Motor neuron (in vitro differentiated cells): ENCODE data around the gene NUDT2. TPM values are rescaled to one million over a fixed set of nuclear protein-coding genes. Genes with fewer than 3 reads are reported as not detected.
A peak's percentile ranks its signal among the peaks of the same experiment; 100 is the strongest.
"Not testable (repeated sequence)": the region's sequence is repeated elsewhere in the genome, so short reads cannot be mapped to it uniquely, and the experiment has no call there.

Experiments
- ATAC-seq, 8 experiments: fragments of 200-7000 bp; cut with Tn5 transposase; replicated peaks in 6 of 8; 2 replicates each; pipeline ENCODE4 v1.8.0; 2021; ENCODE audit warnings: mild to moderate bottlenecking in 8 of 8, moderate library complexity in 8 of 8
- H3K27ac ChIP-seq, 2 donors: fragments of 250-450 bp; sonication (Bioruptor Pico); 2 replicates each; pipeline ENCODE4 v1.9.0; 2021; ENCODE audit warnings: antibody characterized with exemption in 2 of 2, mild to moderate bottlenecking in 2 of 2, moderate library complexity in 1 of 2
- H3K4me1 ChIP-seq, 2 donors: fragments of 250-450 bp; sonication (Bioruptor Pico); replicated peaks in 1 of 2; 2 replicates each; pipeline ENCODE4 v1.6.1; 2021; ENCODE audit warnings: antibody characterized with exemption in 2 of 2, mild to moderate bottlenecking in 2 of 2, moderate library complexity in 1 of 2
- H3K4me3 ChIP-seq, 5 donors: fragments of 250-450 bp; sonication (Bioruptor Pico); 2 replicates each; pipeline ENCODE4 v1.9.0; 2021; ENCODE audit warnings: antibody characterized with exemption in 5 of 5, mild to moderate bottlenecking in 5 of 5, moderate library complexity in 4 of 5
- WGBS, 10 experiments: fragments of 450-650 bp; shearing (Covaris generic); methylation state at CpG; one replicate each; pipeline ENCODE4 v1.0.0; 2022; 5-methylcytosine and 5-hydroxymethylcytosine counted together
- in situ Hi-C, 9 experiments: fragments of 400-800 bp; cut with MboI; loops; one replicate each; pipeline ENCODE4 v1.15.0; 2021; ENCODE audit warnings: low sequenced_read_pairs in 9 of 9, low pct_unique_long_range_greater_than_20kb in 2 of 9; ENCODE audit not compliant: unreplicated experiment in 9 of 9
- total RNA-seq, 8 experiments: library from RNA; unstranded; fragments of 300-600 nt; gene quantifications; 2 replicates each; pipeline versions ENCODE4 v1.2.3 to v1.2.4, GENCODE V29; 2022

Gene NUDT2
- total RNA-seq, 8 experiments from 2014 or later: 20.5 to 43.7 (median 30.5) TPM

DNA sequence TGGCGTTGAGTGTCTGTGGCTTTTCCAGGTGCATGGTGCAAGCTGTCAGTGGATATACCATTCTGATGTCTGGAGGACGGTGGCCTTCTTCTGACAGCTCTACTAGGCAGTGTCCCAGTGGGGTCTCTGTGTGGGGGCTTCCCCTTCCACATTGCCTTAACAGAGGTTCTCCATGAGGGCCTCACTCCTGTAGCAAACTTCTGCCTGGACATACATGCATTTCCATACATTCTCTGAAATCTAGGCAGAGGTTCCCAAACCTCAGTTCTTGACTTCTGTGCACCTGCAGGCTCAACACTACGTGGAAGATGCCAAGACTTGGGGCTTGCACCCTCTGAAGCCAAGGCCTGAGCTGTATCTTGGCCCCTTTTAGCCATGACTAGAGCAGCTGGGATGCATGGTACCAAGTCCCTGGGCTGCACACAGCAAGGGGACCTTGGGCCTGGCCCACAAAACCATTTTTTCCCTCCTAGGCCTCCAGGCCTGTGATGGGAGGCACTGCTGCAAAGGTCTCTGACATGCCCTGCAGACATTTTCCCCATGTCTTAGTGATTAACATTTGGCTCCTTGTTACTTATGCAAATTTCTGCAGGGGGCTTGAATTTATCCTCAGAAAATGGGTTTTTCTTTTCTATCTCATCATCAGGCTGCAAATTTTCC, 38.5 kb downstream of the NUDT2 start:
- H3K27ac ChIP-seq, ATAC-seq, H3K4me3 ChIP-seq, in situ Hi-C loops: not testable (repeated sequence)
- 20 to 90% methylated on average over 1 to 2 of the region's 3 CpGs; no CpG with 5 or more reads in 8 of the 10 experiments for WGBS, 10 experiments
- H3K4me1 ChIP-seq: peaks cover 11 to 14% of the 10 kb centered on the region in 2 donors

DNA sequence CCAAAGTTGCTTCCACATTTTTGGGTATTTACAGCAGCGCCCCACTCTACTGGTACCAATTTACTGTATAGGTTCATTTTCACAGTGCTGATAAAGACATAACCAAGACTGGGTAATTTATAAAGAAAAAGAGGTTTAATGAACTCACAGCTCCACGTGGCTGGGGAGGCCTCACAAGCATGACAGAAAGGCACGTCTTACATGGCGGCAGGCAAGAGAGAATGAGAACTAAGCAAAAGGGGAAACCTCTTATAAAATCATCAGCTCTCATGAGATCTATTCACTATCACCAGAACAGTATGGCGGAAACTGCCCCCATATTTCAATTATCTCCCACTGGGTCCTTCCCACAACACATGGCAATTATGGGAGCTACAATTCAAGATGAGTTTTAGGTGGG, 39.4 kb downstream of the NUDT2 start:
- WGBS, 10 experiments: 47 to 100% (median 81%) methylated on average over 1 to 5 of the region's 5 CpGs; no CpG with 5 or more reads in 3 of the 10 experiments
- in situ Hi-C loops, H3K4me3 ChIP-seq, H3K4me1 ChIP-seq, ATAC-seq, H3K27ac ChIP-seq: not testable (repeated sequence)

DNA sequence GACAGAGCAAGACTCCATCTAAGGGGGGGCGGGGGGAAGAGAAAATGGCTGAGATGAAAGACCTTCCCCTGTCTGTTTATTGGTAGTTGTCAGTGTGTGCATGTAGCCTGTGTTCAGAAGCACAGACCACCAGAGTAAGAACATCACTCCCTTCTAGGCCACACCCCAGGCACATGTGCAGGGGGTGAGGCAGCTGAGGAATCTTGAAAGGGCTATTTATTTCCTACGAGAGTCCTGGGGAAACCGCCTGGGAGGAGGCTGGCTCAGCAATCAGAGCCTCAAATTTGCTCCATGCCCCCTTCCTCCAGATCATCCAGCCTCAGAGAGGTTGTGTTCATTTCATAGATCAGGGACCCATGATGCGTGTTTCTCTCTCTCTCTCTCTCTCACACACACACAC, 40.3 kb downstream of the NUDT2 start:
- Histone ChIP-seq H3K27ac (no peak overlapping the region), H3K4me3 (no peak overlapping the region), H3K4me1 (no peaks in the 10 kb centered on the region)
- 87 to 93% methylated on average over 2 to 3 of the region's 4 CpGs; no CpG with 5 or more reads in 8 of the 10 experiments for WGBS, 10 experiments
- in situ Hi-C loops: no loop called here
- ATAC-seq: no peak

DNA sequence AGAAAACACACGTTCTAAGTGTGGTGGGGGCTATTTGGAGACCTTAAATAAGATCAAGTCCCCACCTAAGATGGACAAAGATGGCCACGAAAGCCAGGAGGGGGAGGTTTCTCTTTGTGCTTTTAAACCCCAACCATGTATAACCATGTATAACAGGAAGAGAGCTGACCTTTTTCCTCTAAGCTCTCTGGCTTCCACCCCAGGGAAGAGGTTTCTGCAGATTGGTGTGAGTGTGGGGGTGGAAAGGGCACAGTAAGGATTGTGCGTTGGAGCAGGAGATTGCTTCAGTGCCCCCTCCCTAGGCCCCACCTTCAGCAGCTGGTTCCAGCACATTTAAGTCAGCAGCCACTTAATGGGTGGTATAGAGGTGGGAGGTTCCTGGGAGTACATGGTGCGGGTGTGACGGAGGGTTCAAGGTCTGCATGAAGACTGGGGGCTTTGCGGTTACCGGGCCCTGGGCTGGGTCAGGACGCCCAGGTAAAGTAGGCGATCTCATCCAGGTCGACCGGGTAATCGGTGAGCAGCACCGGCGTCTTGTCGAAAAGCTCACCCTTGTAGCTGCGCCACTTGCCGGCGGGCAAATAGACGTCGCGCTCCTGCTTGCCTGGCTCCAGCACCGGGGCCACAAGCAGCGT, 41.1 kb downstream of the NUDT2 start:
- in situ Hi-C loops: no loop called here
- peak in 1 of 8 experiments; percentile 41 for ATAC-seq
- 13 to 100% (median 89%) methylated on average over 1 to 17 of the region's 23 CpGs; no CpG with 5 or more reads in 2 of the 10 experiments for WGBS, 10 experiments
- no peak overlapping the region for H3K27ac ChIP-seq
- H3K4me1 ChIP-seq: peaks cover 0 to under 1% of the 10 kb centered on the region in 2 donors
- no peak overlapping the region for H3K4me3 ChIP-seq

DNA sequence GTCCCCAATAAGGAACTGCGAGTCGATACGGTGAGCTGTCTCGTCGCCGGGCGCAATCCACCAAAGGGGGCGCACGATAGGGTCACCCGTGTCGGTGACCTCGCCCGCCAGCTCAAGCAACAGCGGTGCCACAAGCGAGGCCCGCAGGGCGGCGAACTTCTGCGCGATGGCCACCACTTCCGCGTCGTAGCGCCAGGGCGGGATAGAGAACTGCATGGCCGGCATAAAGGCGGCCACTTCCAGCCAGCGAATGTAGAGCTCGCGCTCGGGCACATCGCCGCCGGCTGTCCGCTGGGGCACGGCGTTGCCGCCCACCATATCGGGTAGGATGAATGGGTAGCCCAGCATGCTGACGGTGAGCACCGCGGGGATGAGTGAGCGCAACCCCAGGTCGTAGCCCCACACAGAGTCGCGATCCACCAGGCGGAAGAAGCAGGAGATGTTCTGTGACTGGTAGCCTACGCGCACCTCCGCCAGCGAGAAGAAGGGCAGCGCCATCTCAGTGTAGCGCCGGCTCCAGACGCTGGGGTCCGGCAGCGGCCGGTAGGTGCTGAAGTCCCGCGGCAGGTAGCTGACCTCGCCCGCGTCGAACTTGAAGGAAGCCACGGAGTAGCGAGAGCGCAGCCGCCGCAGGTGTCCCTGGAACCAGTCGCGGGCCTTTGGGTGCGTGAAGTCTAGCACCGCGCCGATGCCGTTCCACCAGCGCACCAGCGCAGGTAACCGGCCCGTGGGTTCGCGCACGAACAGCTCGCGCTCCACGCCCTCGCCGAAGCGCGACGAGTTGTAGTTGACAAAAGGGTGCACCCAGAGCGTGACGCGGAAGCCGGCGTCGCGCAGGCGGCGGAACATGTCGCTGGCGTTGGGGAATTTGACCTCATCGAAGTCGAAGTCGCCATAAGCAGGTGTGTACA, 41.9 kb downstream of the NUDT2 start:
- Histone ChIP-seq H3K27ac (no peak overlapping the region), H3K4me3 (no peak overlapping the region), H3K4me1 (peaks cover 4 to 6% of the 10 kb centered on the region in 2 donors)
- 3 to 98% (median 86%) methylated on average over 1 to 74 of the region's 105 CpGs; no CpG with 5 or more reads in 4 of the 10 experiments for WGBS, 10 experiments
- in situ Hi-C loops: no loop called here
- ATAC-seq: peak in 3 of 8 experiments; percentile 33 to 77 (median 67)

DNA sequence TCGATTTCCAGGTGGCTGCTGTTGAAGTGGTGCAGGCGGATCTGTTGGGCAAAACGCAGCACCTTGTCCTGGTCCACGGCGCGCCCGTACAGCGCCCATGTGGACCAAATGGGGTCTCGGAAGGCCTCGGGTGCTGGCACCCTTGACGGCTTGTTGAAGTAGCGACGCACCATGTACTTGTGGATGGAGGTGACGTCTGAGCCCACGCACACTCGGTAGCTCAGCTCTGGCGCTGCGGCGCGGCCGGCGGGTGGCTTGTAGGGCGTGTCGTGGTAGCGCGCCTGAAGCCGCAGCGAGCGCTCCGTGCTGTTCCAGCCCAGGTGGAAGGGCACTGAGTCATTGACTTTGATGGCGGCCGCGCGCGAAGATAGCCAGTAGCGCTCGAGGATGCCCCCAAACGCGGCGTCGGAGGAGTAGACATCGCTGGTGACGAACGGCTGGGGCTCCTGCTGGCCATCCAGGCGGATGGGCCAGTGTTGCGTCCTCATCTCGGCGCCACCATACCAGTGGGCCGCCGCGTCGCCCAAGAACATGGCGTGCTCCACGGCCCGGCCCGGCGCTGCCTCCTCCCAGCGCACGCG, 42.6 kb downstream of the NUDT2 start:
- ATAC-seq: no peak
- in situ Hi-C loops: no loop called here
- no peak overlapping the region for H3K27ac ChIP-seq
- no peak overlapping the region for H3K4me3 ChIP-seq
- 67 to 100% (median 99%) methylated on average over 1 to 17 of the region's 60 CpGs; no CpG with 5 or more reads in 4 of the 10 experiments for WGBS, 10 experiments
- H3K4me1 ChIP-seq: peaks cover 4 to 6% of the 10 kb centered on the region in 2 donors

DNA sequence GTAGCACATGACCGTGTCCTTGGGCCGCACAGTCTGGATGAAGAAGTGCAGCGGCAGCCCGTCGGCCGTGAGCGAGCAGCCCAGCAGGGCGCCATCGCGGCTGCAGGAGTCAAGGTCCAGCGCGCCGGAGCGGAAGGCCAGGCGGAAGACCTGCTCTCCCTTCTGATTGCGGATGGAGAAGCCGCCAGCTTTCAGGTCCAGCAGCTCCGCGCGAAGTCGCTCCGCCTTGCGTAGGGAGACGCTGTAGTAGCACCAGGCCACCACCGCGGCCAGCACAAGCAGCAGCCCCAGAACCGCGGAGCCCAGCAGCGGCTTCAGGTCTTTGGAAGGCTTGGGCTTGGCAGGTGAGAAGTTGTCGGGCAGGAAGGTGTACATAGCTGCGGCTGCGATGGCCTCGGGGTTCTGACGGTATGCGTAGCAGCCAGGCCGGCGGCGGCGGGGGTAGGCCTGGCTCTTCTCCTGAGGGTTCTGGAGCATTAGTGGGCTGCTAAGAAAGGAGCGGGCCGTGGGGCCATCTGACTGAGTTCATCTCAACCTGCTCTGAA, 43.2 kb downstream of the NUDT2 start:
- in situ Hi-C loops: no loop called here
- 70 to 100% (median 96%) methylated on average over 2 to 23 of the region's 41 CpGs; no CpG with 5 or more reads in 3 of the 10 experiments for WGBS, 10 experiments
- Histone ChIP-seq H3K4me1 (peaks cover 4 to 6% of the 10 kb centered on the region in 2 donors), H3K4me3 (no peak overlapping the region), H3K27ac (no peak overlapping the region)
- ATAC-seq: no peak

DNA sequence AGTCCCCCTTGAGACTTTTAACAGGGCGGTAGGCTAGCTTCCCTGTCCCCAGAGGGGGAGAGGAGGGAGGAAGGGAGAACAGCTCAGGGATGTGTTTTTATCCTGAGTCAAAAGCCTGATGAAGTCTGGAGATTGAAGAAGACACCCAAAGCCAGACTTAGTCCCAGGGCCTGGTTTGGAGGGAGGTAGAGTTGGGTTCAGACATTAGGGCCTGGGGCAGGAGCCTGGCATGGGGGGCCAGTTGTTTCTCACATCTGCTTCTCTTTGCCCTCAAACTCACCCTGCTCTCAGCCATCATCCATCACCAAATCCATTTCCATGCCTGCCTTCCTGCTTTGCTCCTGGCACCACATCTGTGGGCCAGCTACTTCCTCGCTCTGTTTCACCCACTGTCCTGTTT, 44.4 kb downstream of the NUDT2 start:
- 60 to 83% (median 75%) methylated on average over 1 of the region's 2 CpGs; no CpG with 5 or more reads in 7 of the 10 experiments for WGBS, 10 experiments
- ATAC-seq: no peak
- Histone ChIP-seq H3K4me1 (peaks cover 4 to 6% of the 10 kb centered on the region in 2 donors), H3K27ac (no peak overlapping the region), H3K4me3 (no peak overlapping the region)
- in situ Hi-C loops: no loop called here

DNA sequence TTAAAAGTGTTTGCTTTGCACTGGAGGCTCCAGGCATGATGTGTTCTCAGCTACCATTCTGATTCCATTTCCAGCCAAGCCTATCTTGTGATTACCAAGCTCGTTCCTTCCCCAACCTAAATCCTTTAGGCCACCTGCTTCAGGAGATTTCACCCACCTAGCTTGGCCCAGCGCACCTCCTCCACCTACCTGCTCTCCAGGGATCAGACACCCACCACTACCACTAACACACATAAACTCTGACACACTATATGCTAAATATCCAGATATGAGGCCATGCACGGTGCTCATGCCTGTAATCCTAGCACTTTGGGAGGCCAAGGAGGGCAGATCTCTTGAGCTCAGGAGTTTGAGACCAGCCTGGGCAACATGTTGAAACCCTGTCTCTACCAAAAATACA, 45.0 kb downstream of the NUDT2 start:
- Histone ChIP-seq H3K4me1 (peaks cover 4 to 6% of the 10 kb centered on the region in 2 donors), H3K27ac (no peak overlapping the region), H3K4me3 (no peak overlapping the region)
- in situ Hi-C loops: no loop called here
- ATAC-seq: no peak
- 50 to 100% (median 80%) methylated on average over 1 to 2 of the region's 3 CpGs; no CpG with 5 or more reads in 1 of the 10 experiments for WGBS, 10 experiments

DNA sequence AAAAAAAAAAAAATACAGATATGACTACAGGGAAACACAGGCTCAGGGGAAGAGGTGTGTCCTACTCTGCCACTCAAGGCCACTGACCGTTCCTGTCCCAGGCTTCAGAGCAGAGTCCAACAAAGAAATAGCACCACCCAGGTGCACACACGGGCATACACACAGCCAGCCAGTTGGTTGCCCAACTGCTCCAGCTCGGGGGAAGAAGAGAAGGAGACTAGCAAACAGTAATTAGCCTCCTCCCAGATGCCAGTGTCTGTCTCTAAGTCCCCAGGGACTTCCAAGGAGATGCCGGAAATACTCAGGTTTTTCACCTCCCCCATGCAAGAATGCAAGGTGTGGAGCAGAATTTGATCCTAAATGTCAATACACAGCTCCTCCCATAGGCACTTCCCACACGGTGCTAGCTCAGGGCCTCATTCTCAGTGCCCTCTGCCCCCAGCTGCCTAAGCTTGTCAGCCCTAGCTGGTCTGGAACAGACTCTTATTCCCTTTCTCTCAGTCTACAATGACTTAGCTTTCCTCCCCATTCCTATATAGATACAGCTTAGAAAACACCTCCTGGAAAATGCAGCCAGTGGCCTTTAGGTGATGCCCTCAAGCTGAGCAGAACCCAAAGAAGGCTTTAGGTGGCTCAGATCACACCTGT, 45.7 kb downstream of the NUDT2 start:
- H3K4me3 ChIP-seq: no peak overlapping the region
- WGBS, 10 experiments: 29 to 94% (median 69%) methylated on average over 1 to 2 of the region's 5 CpGs; no CpG with 5 or more reads in 1 of the 10 experiments

DNA sequence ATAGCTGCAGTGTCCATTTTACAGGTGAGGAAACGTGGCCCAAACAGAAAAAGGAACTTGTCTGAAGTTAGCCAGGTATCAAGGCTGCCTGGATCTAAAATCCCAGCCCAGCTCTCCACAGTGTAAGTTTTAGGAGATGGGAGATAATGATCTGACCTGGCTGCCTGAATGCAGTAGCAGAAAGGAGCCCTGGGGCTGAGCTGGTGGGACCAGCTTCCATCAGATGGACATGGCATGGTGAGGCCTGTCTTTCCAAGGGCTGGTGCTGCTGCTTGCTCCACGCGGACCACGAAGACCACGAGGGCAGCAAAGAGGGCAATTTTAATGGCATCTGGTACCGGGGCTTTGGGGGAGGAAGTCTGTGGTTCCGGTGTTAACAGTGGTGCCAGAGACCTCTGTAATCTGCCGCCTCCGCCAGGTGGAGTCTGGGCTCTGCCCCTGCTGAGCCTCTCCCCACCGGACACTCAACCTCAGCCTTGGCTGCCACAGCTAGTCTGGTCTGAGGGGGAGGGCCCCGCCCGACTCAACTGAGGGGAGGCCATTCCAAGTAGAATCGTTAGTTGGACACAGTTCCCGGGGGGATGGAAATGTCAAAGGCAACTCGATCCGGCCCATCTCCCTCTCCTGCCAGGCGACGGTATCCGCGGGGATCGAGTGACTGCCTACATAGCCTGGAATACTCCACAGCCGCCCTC, 46.7 kb downstream of the NUDT2 start:
- ATAC-seq: peak; percentile 6 to 27 (median 9)
- H3K4me1 ChIP-seq: peaks cover 10 to 16% of the 10 kb centered on the region in 2 donors
- in situ Hi-C loops: no loop called here
- H3K4me3 ChIP-seq: peak overlapping the region; percentile 36 to 50 (median 48)
- no peak overlapping the region for H3K27ac ChIP-seq
- 16 to 60% (median 40%) methylated on average over 2 to 9 of the region's 22 CpGs; no CpG with 5 or more reads in 5 of the 10 experiments for WGBS, 10 experiments

More for the DNA sequence above, 45.7 kb downstream of the NUDT2 start:
- Histone ChIP-seq H3K4me1 (peaks cover 6 to 11% of the 10 kb centered on the region in 2 donors), H3K27ac (no peak overlapping the region)
- in situ Hi-C loops: no loop called here
- no peak for ATAC-seq
